Left ventricle myocardium superior (tissue), 1 donor: ENCODE data around the gene LMAN1L. TPM values are rescaled to one million over a fixed set of nuclear protein-coding genes. Genes with fewer than 3 reads are reported as not detected.

Experiments used
- ATAC-seq: fragments of 200-7000 bp; cut with Tn5 transposase; one replicate; pipeline ENCODE4 v1.9.1; 2020; ENCODE audit warnings: mild to moderate bottlenecking, moderate library complexity
- DNase-seq: peaks from one replicate; pipeline ENCODE4 v3.0.0-alpha.2; 2020
- intact Hi-C: fragments of 100-400 bp; cut with micrococcal nuclease; formaldehyde crosslinking; loops from one replicate; pipeline ENCODE4 v1.11.0; 2022
- microRNA-seq: library from miRNA; unstranded; fragments of <30 nt; microRNA quantifications from one replicate; pipeline ENCODE4 v1.2.0, GENCODE V29; 2020; ENCODE audit warnings: borderline number of aligned reads
- total RNA-seq: library from RNA; stranded (reverse); fragmentation: NEBNext Ultra II Directional; extraction: Animal tissue kit (Norgen Biotek cat#: 25700); gene quantifications from one replicate; pipeline ENCODE4 v1.2.1, GENCODE V29; 2021
- donor health status: DM: no; HTN: yes; CAD: no; lungs with severe emphysema.

Gene LMAN1L
- total RNA-seq, 1 donor from 2014 or later = 23.5 TPM

DNA sequence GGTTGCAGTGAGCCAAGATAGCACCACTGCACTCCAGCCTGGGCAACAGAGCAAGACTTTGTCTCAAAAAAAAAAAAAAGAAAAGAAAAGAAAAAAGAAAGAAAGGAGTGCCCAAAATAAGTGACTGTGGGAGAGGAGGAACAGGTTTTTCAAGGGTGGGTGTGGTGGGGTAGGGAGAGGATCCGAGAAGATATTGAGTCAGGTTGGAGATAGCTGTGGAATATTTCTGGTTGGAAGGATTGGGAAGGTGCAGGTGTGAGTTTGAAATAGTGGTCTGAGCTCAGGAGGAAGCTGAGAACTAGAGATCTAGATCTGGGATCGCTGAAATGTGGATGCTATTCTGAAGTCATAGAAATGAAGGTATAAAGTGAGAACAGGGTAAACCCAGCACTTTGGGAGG lies 52.7 kb downstream of the LMAN1L start:
- DNase-seq (peak; percentile 7), ATAC-seq (no peak)
- intact Hi-C loops = no loop called here

DNA sequence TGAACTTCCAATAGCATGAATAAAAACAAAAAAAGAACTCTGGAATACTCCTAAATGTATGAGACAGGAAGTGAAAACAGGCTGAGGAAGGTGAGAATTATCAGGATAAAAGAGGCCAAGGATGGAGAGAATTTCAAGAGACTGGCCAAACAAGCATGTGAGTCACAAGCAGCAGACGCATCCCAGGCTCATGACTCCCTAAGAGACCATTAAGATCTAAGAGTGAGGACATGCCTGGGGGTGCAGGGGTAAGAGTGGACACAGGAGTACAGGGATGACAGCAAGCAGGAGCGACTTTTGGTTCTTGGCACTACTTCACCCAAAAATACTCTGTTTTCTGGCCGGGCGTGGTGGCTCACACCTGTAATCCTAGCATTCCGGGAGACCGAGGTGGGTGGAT lies 53.5 kb downstream of the LMAN1L start:
- DNase-seq (peak; percentile 12), ATAC-seq (no peak)
- intact Hi-C loops = no loop called here

DNA sequence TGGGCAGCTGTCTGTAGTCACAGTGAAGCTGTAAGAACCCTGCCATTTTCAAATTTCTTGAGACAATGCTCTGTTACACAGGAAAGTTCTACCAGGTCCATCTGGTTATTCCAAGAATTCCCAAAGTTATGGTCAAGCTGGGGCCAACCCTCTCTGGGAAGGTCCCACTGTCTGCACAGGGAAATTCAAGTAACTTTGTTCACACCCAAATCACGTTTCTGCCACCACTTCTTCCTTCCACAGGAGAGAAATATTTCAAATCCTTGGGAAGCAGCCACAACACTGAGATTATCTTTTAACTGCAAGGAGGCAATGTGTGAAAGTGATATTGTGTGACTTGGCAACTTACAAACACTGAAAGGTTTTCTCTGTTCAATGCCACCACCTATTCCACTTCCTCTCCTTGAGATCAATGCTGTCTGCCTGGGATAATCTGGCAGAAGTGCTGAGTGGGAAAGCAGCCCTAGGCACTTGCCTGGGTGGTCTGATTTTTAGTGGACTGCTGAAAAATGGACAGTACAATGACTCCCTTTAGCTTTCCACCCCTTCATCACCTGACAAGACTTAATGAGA lies 54.9 kb downstream of the LMAN1L start:
- intact Hi-C loops = no loop called here
- DNase-seq (peak; percentile 0), ATAC-seq (no peak)

DNA sequence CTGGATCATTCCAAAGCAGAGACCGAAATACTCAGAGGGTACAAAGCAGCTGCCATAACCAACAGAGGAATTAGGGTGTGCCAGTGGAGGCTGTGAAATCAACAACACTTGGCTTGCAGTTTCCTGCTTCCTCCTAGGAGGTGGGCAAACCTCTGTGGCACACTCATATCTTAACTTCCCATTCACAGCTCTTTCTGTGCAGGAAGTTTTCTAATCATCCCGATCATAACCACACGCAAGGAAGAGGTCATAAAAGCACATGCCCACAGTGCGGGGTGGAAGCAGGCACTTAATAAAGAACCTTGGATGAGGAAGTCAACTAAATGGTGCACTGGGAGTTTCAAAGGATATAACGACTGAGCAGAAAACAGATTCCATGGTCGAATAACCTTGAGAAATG lies 55.4 kb downstream of the LMAN1L start:
- ATAC-seq (peak; percentile 0), DNase-seq (peak; percentile 46)
- intact Hi-C loops = no loop called here

- DNase-seq = peak; percentile 16
- ATAC-seq = peak; percentile 19
- intact Hi-C loops = no loop called here
Observed at GRCh38 chr15:74869372-74869725, 56.7 kb downstream of the LMAN1L start.

DNA sequence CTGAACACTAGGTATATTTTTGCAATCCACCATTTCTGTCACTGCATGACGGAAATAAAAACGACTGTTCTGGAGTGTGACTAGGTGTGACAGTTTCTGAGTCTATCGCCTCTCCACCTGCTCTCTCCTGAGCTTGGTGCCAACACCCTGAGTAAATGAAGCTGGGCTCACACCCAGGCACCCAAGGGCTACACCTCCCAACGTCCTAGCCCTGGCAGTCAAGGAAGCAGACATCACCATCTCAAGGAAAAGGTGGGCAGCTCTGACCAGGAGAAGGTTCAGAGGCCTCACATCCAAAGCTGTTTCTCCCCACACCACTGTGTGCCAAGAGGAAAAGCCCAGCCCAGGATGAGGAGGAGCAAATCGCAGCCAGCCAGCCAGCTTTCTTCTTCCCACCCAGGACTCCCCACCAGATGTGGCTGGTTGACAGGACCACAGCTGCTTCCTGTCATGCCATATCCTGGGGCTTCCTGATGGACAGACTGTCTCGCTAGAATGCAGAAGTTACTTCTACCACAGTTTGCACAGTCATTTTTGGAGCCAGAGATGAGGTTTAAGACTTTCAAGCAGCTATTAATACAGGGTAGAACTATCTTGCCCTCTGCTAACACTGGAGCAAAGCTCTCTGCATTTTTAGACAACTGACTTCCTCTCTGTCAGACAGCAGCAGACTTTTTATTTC lies 57.2 kb downstream of the LMAN1L start:
- DNase-seq (peak; percentile 81), ATAC-seq (peak; percentile 46)
- intact Hi-C loops = no loop called here

- intact Hi-C loops = no loop called here
- ATAC-seq (no peak), DNase-seq (no peak)
Observed at GRCh38 chr15:74870436-74871215, 58.0 kb downstream of the LMAN1L start.

DNA sequence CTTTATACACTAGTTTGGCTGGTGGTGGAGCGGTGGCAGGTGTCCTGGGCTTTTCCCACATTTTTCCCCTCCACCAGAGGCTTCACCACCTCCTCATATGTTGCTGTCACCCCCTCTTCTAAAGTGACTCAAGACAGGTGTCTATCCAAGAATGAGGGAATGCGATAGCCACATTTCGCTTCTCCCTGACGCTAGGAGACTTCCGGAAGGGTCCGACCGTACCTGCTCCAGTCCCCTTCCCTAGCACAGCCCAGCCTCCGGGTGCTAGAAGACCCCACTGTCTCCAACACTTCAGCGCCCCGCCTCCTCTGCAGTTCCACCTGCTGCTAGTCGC lies 60.0 kb downstream of the LMAN1L start:
- intact Hi-C loops = no loop called here
- DNase-seq (no peak), ATAC-seq (no peak)

GRCh38 chr15:74873036-74873755 lies 60.6 kb downstream of the LMAN1L start, which contains the start of gene SCAMP2:
SCAMP2 (minus strand) TSS chr15:74873365; CDS start chr15:74873255, 110 bp downstream.
- DNase-seq = peak; percentile 95
- intact Hi-C loops = no loop called here

GRCh38 chr15:74873756-74874424 lies 61.3 kb downstream of the LMAN1L start:
- intact Hi-C loops = no loop called here
- ATAC-seq (peak; percentile 16), DNase-seq (no peak)

More at GRCh38 chr15:74873036-74873755, 60.6 kb downstream of the LMAN1L start, which contains the start of gene SCAMP2:
- peak; percentile 95 for ATAC-seq

Small RNA genes within 50 kb of the gene (microRNA-seq; reads per million reads assigned to microRNA genes)
- gene MIR4513 (not detected), gene MIR6882 (not detected)

Other genes with a start within 250 kb of the LMAN1L start
- gene CLK3, start 197.0 kb upstream of the LMAN1L start, total RNA-seq = 55.3 TPM
- 16.1 TPM for gene EDC3, start 116.8 kb upstream of the LMAN1L start, total RNA-seq
- gene CYP1A1, start 87.3 kb upstream of the LMAN1L start, total RNA-seq = 0.45 TPM
- gene CYP1A2, start 64.0 kb upstream of the LMAN1L start, total RNA-seq = not detected
- gene CSK, start 30.8 kb upstream of the LMAN1L start, total RNA-seq = 45.8 TPM
- 4.1 TPM for gene CPLX3, start 13.8 kb downstream of the LMAN1L start, total RNA-seq
- gene ULK3, start 30.3 kb downstream of the LMAN1L start, total RNA-seq = 47.5 TPM
- gene SCAMP2, start 60.5 kb downstream of the LMAN1L start, total RNA-seq = 46.2 TPM
- 53.7 TPM for gene MPI, start 77.2 kb downstream of the LMAN1L start, total RNA-seq
- 110 TPM for gene FAM219B, start 94.0 kb downstream of the LMAN1L start, total RNA-seq
- 1,577 TPM for gene COX5A, start 125.2 kb downstream of the LMAN1L start, total RNA-seq
- gene RPP25, start 143.9 kb downstream of the LMAN1L start, total RNA-seq = 2.3 TPM
- 2.8 TPM for gene SCAMP5, start 182.7 kb downstream of the LMAN1L start, total RNA-seq
- 5.1 TPM for gene PPCDC, start 210.8 kb downstream of the LMAN1L start, total RNA-seq